IPS-18c (cell line): ENCODE results near the gene KAT6B.
A peak's percentile ranks its signal among the peaks of the same experiment; 100 is the strongest.

Experiments used
- H3K4me3 ChIP-seq: 2 replicates; pipeline ENCODE4 v1.7.0; 2013; ENCODE audit warnings: low read depth, mild to moderate bottlenecking, low read length, moderate library complexity; ENCODE audit not compliant: insufficient read depth
- H3K9me3 ChIP-seq: one replicate; pipeline ENCODE4 v1.6.1; 2013; ENCODE audit warnings: mild to moderate bottlenecking, low read length, moderate library complexity; ENCODE audit not compliant: control insufficient read depth, insufficient read depth

The KAT6B gene

DNA sequence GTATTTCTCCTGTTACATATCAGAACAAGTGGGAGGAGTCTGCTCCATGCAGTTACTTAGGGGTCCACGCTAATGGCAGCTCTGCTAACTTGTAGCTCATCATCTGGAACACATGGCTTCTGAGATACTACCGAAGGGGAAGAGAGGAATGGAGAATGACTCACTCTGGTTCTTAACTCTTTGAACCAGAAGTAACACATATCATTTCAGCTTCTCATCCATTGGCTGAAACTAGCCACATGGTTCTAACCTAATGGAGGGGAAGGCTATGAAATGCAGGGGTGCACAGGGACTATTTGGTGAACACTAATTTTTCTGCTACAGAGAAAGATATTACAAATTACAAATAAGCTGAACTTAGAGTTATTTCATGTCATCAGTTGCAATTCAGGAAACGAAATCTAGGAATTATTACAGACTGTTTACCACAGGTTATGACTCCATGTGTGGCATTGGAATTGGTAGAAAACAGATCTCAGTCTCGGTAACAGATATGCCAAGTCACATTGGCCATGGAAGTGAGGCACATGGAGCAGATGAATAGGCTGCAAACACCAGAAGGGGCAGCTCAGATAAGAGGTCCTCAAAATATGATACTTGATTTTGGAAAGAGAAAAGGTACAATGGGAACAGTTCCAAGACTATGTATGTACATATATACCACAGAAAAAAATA, 9.4 kb upstream of the KAT6B start:
- H3K9me3 ChIP-seq: peaks cover 2% of the 10 kb centered on the region
- H3K4me3 ChIP-seq: no peak overlapping the region

- Histone ChIP-seq H3K9me3 (no peaks in the 10 kb centered on the region), H3K4me3 (no peak overlapping the region)
Observed at GRCh38 chr10:74821501-74821900, 4.9 kb upstream of the KAT6B start.

DNA sequence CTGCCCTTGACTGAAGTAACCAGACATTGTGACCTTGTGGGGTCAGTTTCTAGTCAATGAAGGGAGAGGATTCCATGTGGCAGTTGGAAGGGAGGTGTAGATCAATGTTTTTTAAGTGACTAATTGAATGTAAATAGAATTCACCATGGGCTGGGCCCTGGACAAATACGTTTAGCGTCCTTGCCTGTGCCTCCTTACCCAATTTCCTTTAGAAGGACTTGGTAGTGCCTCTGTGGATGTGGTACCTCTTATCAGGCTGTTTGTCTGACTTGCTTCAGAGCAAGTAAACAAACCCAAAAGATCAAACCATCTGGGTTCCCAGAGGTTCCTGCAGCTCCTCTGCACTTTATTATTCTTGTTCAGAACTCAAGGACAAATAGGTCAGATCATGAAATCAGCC, 4.3 kb upstream of the KAT6B start:
- no peak overlapping the region for H3K4me3 ChIP-seq
- no peaks in the 10 kb centered on the region for H3K9me3 ChIP-seq

GRCh38 chr10:74822521-74823089, 3.8 kb upstream of the KAT6B start:
- H3K9me3 ChIP-seq: no peaks in the 10 kb centered on the region
- no peak overlapping the region for H3K4me3 ChIP-seq

- Histone ChIP-seq H3K4me3 (no peak overlapping the region), H3K9me3 (no peaks in the 10 kb centered on the region)
Observed at GRCh38 chr10:74823791-74824183, 2.6 kb upstream of the KAT6B start.

DNA sequence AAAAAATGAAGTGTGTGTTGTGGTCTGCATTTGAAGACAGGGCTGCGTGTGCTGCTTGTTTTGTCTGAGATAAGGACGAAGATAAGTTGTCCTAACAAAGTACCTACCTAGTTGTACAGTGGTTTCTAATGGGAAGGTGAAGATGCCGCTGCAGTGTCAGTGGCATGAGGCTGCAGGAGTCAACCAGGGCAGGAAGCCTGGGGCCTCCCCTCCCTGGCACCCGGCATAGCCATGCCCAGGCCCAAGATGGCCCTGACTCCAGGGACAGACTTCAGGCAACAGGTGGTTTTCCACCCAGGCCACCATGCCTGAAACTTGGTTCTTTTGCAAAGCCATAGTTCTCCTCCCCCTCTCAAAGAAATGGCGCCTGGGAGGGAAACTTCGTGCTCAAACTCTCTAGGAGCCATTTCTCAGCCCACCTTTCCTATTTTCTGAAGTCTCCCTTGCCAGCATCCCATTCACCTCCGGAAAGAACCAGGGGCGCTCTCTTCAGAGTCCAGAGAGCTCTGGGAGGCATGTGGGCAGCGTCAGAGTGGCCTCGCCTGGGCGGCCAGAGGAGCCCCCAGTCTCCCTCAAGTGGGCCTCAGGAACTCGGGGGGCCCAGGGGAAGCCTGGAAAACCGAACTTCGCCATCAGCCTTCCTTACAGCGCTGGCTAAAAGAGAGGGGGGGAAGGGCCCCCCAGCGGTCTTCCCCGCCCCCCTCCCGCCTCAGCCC, 2.1 kb upstream of the KAT6B start:
- Histone ChIP-seq H3K4me3 (peak overlapping the region; percentile 59), H3K9me3 (no peaks in the 10 kb centered on the region)

DNA sequence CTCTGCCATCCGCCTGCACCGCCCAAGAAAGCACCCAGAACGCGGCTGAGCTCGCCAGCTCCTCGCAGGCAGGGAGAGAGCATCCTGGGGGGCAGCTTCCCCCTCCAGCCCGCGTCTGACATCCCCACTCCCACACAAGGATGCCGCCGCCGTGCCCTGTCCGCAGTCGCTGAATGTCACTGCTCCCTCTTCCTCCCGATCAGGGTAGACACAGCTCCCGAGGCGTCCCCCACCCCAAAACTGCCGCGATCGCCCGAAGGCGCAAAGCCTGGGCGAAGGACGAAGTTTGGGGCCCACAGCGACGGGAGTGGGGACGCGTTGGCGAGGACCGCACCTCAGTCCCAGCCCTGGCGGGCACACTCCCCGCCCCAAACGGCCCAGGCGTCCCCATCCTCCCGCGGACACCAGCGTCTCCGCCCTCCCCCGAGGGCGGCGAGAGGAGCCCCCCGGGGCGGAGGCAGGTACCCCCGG, 1.5 kb upstream of the KAT6B start:
- Histone ChIP-seq H3K9me3 (no peaks in the 10 kb centered on the region), H3K4me3 (peak overlapping the region; percentile 59)

DNA sequence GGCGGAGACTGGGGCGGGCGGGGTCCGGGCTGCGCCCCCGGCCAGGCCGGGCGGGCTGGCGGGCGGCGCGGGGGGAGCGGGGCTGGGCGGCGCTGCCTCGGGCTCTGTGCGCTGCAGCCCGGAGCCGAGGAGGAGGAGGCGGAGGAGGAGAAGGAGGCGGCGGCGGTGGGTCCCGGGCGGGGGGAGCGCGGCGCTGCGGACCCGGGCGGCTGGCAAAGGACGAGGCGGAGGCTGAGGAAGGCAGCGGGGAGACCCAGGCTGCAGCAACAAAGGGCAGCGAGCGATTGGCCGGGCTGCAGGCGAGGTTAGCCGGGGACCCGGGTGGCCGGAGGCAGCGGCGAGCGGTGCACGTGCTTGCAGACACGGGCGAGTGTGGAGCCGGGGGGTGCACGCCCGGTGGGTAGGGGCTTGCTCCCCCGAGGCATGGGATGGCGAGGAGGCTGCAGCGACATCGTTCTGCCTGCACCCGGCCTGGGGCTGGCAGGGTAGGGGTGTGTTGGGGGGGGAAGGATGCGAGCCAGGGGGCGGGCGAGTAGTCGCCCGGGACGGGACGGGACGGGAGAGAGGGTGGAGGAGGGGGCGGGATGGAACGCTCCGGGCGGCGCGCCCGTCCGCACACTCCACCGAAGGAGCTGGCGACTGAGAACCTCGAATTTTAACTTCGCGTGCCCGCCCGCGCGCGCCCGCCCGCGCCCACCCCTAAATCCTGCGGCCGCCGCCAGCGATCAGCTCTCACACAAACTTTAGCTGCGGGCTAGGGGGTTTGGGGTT, 844 bp upstream of the KAT6B start:
- Histone ChIP-seq H3K9me3 (no peaks in the 10 kb centered on the region), H3K4me3 (peak overlapping the region; percentile 59)

DNA sequence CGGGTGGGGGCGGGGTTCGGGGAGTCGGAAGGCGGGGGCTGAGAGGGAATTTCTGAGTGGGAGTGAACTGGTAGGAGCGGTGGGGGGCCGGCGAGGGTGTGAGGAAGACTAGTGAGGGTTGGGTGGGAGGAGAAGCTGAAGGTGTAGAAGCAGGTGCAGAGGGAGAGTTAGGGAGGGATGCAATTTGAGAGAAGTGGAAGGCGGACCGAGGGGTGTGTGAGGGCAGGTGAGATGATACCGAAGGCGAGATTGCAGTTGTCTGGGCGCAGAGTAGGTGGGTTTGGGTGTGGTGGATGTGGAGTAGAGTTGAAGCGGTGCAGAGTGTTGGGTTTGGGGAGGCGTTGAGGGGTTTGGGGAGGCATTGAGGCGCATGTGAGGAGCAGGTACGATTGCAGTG, 643 bp downstream of the KAT6B start:
- no peaks in the 10 kb centered on the region for H3K9me3 ChIP-seq

GRCh38 chr10:74827694-74828093, 1.3 kb downstream of the KAT6B start:
- H3K4me3 ChIP-seq: peak overlapping the region; percentile 80; the same call in 1 of the 2 replicates

More for the DNA sequence above, 643 bp downstream of the KAT6B start:
- peak overlapping the region; percentile 80 for H3K4me3 ChIP-seq

DNA sequence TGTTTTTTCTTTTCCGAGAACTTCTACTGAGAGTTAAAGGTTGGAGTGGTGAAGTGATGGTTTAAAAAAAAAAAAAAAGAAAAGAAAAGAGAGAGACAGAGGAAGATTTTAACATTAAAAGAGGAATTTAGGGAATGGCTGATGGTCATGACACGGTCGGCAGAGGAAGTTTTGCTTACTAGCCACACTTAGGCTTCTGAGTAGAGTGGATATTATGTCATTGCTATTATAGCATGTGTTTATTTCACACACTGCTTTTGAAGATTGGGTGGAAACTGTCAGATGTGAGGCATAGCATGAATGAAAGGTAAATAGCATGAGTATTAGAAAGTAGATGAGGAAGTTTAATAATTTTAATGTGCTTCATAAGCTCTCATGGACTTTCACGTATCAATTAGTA, 2.5 kb downstream of the KAT6B start:
- Histone ChIP-seq H3K9me3 (no peaks in the 10 kb centered on the region), H3K4me3 (no peak overlapping the region)

More at GRCh38 chr10:74827694-74828093, 1.3 kb downstream of the KAT6B start:
- no peaks in the 10 kb centered on the region for H3K9me3 ChIP-seq

DNA sequence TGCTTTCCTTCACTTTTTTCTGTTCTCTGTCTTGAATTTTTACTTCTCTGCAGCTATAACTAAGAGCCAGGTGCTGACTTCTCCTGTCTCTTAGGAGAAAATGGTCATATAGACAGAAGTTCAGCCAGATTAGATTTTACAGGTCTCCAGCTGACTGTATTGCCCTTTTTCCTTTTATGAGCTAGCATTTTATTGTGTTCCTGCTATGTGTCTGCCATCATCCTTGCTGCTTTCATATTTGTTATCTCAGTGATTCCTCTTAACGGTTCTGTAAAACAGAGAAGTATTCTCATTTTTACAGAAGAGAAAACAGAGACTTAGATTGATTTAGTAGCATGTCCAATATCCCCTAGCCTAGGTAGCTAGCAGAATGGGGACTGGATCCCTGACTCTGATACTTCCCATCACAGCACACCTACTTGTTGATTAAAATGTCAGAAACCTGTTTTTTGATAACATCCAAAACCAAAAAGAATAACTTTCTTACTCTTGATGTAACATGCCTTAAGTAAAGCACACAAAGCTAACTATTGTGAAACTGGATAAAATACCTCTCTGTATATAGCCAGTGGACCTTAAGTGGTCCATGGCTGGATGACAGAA, 5.2 kb downstream of the KAT6B start:
- no peak overlapping the region for H3K4me3 ChIP-seq
- no peaks in the 10 kb centered on the region for H3K9me3 ChIP-seq

GRCh38 chr10:74835963-74836362, 9.6 kb downstream of the KAT6B start:
- Histone ChIP-seq H3K9me3 (no peaks in the 10 kb centered on the region), H3K4me3 (no peak overlapping the region)

- Histone ChIP-seq H3K9me3 (no peaks in the 10 kb centered on the region), H3K4me3 (no peak overlapping the region)
Observed at GRCh38 chr10:74836877-74837276, 10.5 kb downstream of the KAT6B start.

DNA sequence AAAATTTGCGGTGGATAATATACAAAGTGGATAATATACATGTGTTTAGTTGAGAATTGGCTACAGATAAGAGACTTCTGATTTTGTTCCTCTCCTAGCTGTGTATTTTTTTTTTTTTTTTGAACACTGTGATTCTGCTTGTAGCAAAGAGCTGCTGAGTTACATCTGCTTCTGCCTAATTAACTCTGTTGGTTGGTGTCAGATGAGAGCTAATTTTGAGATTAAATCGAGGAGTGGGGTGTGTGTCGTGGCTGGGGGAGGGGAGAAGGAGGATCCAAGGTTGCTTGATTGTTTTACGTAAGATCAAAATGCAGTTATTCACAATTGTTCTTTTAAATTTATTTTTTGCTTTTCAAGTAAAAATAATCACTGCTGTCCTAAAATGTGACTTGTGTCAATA, 11.3 kb downstream of the KAT6B start:
- no peak overlapping the region for H3K4me3 ChIP-seq
- no peaks in the 10 kb centered on the region for H3K9me3 ChIP-seq

DNA sequence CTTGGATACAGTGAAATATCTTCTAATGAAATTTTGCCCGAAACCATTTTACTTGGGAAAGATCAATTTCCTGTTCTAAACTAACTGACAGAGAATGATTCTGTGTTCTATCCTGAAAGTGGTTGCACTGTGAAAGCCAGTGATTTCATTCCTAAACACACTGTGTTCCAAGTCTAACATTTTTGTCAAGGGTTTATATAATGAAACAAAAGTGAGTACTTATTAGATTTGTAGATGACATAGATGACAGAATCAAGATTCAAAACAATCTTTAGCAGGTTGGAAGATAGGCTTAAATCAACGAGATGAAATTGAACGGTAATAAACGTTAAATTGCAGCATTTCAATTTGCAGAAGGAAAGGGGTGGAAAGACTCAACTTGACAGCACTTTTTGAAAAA, 13.3 kb downstream of the KAT6B start:
- no peaks in the 10 kb centered on the region for H3K9me3 ChIP-seq
- H3K4me3 ChIP-seq: no peak overlapping the region

DNA sequence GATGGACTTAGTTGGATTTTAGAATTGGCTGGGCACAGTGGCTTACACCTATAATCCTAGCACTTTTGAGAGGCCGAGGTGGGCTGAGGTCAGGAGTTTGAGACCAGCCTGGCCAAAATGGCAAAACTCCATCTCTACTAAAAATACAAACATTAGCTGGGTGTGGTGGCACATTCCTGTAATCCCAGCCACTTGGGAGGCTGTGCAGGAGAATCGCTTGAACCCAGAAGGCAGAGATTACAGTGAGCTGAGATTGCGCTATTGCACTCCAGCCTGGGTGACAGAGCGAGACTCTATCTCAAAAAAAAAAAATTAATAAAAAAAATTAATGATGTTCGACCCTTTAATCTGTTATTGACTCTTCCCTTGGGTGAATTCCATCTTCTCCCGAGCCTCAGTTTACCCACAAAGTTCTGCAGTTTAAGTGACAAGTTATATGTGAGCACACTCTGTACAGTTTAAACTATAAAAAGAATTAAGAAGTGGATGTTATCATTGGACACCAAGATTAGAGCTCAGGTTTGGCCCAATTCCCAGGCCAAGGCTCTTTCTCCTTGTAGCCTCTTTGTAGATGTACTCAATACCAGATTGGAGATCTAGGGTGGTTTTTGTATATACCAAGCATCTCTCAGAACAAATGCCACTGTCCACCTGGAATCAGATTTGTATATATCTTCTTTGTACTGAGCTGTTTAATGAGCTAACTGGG, 15.0 kb downstream of the KAT6B start:
- no peak overlapping the region for H3K4me3 ChIP-seq

More for the DNA sequence above, 15.0 kb downstream of the KAT6B start:
- no peaks in the 10 kb centered on the region for H3K9me3 ChIP-seq
